GM23338 (cell line): ENCODE results near the gene LRP1B. TPM values are rescaled to one million over a fixed set of nuclear protein-coding genes. Genes with fewer than 3 reads are reported as not detected.

Experiments used
- ATAC-seq: fragments of 200-7000 bp; cut with Tn5 transposase; 3 replicates; pipeline ENCODE4 v1.9.1; 2020
- DNase-seq: peaks from one replicate; pipeline ENCODE4 v3.0.0-alpha.2; 2015; ENCODE audit warnings: low spot score
- H2AFZ ChIP-seq: fragments of 200-600 bp; sonication (generic); 2 replicates; pipeline ENCODE4 v1.8.0; 2016; ENCODE audit warnings: antibody characterized with exemption, mild to moderate bottlenecking, moderate library complexity
- H3F3A ChIP-seq: fragments of 200-600 bp; sonication (generic); replicated peaks from 2 replicates; pipeline ENCODE4 v1.8.0; 2017; ENCODE audit warnings: antibody characterized with exemption, mixed run types, low read depth
- H3K27ac ChIP-seq: fragments of 200-600 bp; sonication (generic); 2 replicates; pipeline ENCODE4 v1.6.1; 2016; ENCODE audit warnings: low read depth
- H3K27me3 ChIP-seq: fragments of 200-600 bp; sonication (generic); 2 replicates; pipeline ENCODE4 v1.8.0; 2016; ENCODE audit warnings: mild to moderate bottlenecking, mixed run types, moderate library complexity; ENCODE audit not compliant: insufficient read depth
- H3K36me3 ChIP-seq: fragments of 200-600 bp; sonication (generic); 2 replicates; pipeline ENCODE4 v1.8.0; 2016; ENCODE audit warnings: mild to moderate bottlenecking; ENCODE audit not compliant: insufficient read depth
- H3K4me1 ChIP-seq: fragments of 200-600 bp; sonication (generic); 2 replicates; pipeline ENCODE4 v1.8.0; 2016; ENCODE audit warnings: mild to moderate bottlenecking, moderate library complexity; ENCODE audit not compliant: insufficient read depth
- H3K4me2 ChIP-seq: fragments of 200-600 bp; sonication (generic); 2 replicates; pipeline ENCODE4 v1.7.1; 2017; ENCODE audit warnings: mixed run types
- H3K4me3 ChIP-seq: fragments of 200-600 bp; sonication (generic); 2 replicates; pipeline ENCODE4 v1.6.1; 2016; ENCODE audit warnings: mixed run types
- H3K79me2 ChIP-seq: fragments of 200-600 bp; sonication (generic); replicated peaks from 2 replicates; pipeline ENCODE4 v1.8.0; 2017; ENCODE audit warnings: mild to moderate bottlenecking; ENCODE audit not compliant: insufficient read depth
- H3K9me2 ChIP-seq: fragments of 200-600 bp; sonication (generic); 2 replicates; pipeline ENCODE4 v1.8.0; 2017; ENCODE audit not compliant: insufficient read depth
- H4K20me1 ChIP-seq: fragments of 200-600 bp; sonication (generic); replicated peaks from 2 replicates; pipeline ENCODE4 v1.8.0; 2017; ENCODE audit warnings: mild to moderate bottlenecking; ENCODE audit not compliant: insufficient read depth
- H3K27ac Mint-ChIP-seq: 2 replicates; pipeline ENCODE4 v1.8.0; 2020; ENCODE audit warnings: inconsistent platforms, mild to moderate bottlenecking, moderate library complexity, mixed read lengths
- H3K27me3 Mint-ChIP-seq: 3 replicates; pipeline ENCODE4 v1.8.0; 2022; ENCODE audit warnings: low read depth, mild to moderate bottlenecking, moderate library complexity, mixed read lengths, inconsistent platforms; ENCODE audit not compliant: insufficient read depth, poor library complexity
- H3K36me3 Mint-ChIP-seq: 3 replicates; pipeline ENCODE4 v1.8.0; 2021; ENCODE audit warnings: low read depth, mild to moderate bottlenecking, inconsistent platforms, moderate library complexity, mixed read lengths
- H3K4me1 Mint-ChIP-seq: 3 replicates; pipeline ENCODE4 v1.8.0; 2020; ENCODE audit warnings: mild to moderate bottlenecking, inconsistent platforms, mixed read lengths
- H3K4me3 Mint-ChIP-seq: 3 replicates; pipeline ENCODE4 v1.8.0; 2021; ENCODE audit warnings: moderate library complexity, mild to moderate bottlenecking, inconsistent platforms, mixed read lengths
- H3K9me3 Mint-ChIP-seq: 3 replicates; pipeline ENCODE4 v1.8.0; 2020; ENCODE audit warnings: moderate library complexity, mild to moderate bottlenecking, inconsistent platforms, mixed read lengths
- CREB1 ChIP-seq: fragments of 250-450 bp; sonication (Bioruptor Pico); IDR thresholded peaks from 2 replicates; pipeline ENCODE4 v1.5.0; 2020; ENCODE audit warnings: low read depth, mild to moderate bottlenecking, moderate library complexity
- ETS1 ChIP-seq: IDR thresholded peaks from 2 replicates; pipeline ENCODE4 v1.6.1; 2016; ENCODE audit warnings: antibody characterized with exemption
- EZH2 ChIP-seq: fragments of 200-600 bp; sonication (generic); IDR thresholded peaks from one replicate; pipeline ENCODE4 v1.8.0; 2017; ENCODE audit warnings: antibody characterized with exemption, mild to moderate bottlenecking, low read depth; ENCODE audit not compliant: unreplicated experiment
- EZH2phosphoT487 ChIP-seq: fragments of 200-600 bp; sonication (generic); IDR thresholded peaks from one replicate; pipeline ENCODE4 v1.8.1; 2018; ENCODE audit warnings: antibody characterized with exemption; ENCODE audit not compliant: unreplicated experiment
- JUNB ChIP-seq: IDR thresholded peaks from one replicate; pipeline ENCODE4 v1.6.1; 2016; ENCODE audit warnings: antibody characterized with exemption; ENCODE audit not compliant: unreplicated experiment
- NANOG ChIP-seq: IDR thresholded peaks from 2 replicates; pipeline ENCODE4 v1.6.1; 2016; ENCODE audit warnings: antibody characterized with exemption, borderline replicate concordance
- POLR2AphosphoS5 ChIP-seq: IDR thresholded peaks from 2 replicates; pipeline ENCODE4 v1.6.1; 2016; ENCODE audit warnings: antibody characterized with exemption, low read depth
- STAT1 ChIP-seq: IDR thresholded peaks from one replicate; pipeline ENCODE4 v1.6.1; 2016; ENCODE audit warnings: antibody characterized with exemption; ENCODE audit not compliant: unreplicated experiment
- ZNF114 ChIP-seq: fragments of 250-450 bp; sonication (Bioruptor Pico); IDR thresholded peaks from 2 replicates; pipeline ENCODE4 v1.5.0; 2020; ENCODE audit warnings: mild to moderate bottlenecking, moderate library complexity
- ZNF331 ChIP-seq: fragments of 250-450 bp; sonication (Bioruptor Pico); IDR thresholded peaks from 2 replicates; pipeline ENCODE4 v1.5.0; 2020; ENCODE audit warnings: low read depth, mild to moderate bottlenecking, moderate library complexity
- ZNF462 ChIP-seq: fragments of 250-450 bp; sonication (Bioruptor Pico); IDR thresholded peaks from 2 replicates; pipeline ENCODE4 v1.5.0; 2020; ENCODE audit warnings: mild to moderate bottlenecking, moderate library complexity
- polyA plus RNA-seq: library from polyadenylated mRNA; unstranded; fragments of >200 nt; fragmentation: Nextera tagmentation; extraction: Ambion mirVana; gene quantifications from 2 replicates; pipeline ENCODE4 v1.2.1, GENCODE V29; 2016
- total RNA-seq: library from RNA; depleted of rRNA; stranded (reverse); fragments of >200 nt; shearing (Covaris generic); gene quantifications from 2 replicates; pipeline ENCODE4 v1.2.3, GENCODE V29; 2014
- TF ChIP-seq, protein P1 (sequence below), 2 experiments: fragments of 200-600 bp in 1 of 2; sonication (generic) in 1 of 2; conservative IDR thresholded peaks; 2 replicates each; pipeline versions ENCODE4 v1.5.1 to v1.6.1; 2016 to 2017; ENCODE audit warnings: antibody characterized with exemption in 2 of 2, low read depth in 2 of 2, mild to moderate bottlenecking in 2 of 2, moderate library complexity in 1 of 2
- TF ChIP-seq, protein P2 (sequence below): IDR thresholded peaks from one replicate; pipeline ENCODE4 v1.6.1; 2018; ENCODE audit warnings: antibody characterized with exemption; ENCODE audit not compliant: unreplicated experiment

The LRP1B gene
- total and polyA plus RNA-seq, 2 experiments from 2014 or later, result 0.15 to 0.97 TPM

DNA sequence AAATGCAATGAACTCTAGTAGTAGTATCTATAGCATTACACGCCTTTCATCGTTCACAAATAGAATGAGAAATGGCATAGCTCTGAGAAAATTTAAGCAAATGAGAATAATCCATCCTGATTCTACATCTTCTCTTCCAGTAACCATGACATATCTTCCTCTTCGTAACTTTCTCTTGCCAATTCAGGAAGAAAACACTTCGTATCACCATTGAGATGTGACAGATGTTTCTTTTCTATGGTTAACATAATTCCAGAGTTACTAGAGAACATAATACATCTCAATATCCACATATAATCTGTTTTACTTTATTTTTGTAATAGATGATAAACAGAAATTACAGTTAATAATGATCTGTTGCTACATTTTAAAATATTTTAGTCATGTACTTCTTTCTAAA lies 1527.4 kb downstream of the LRP1B start:
- no peaks in the 10 kb centered on the region for H3K27me3 ChIP-seq
- no peak for ATAC-seq

More for the DNA sequence above, 1527.4 kb downstream of the LRP1B start:
- no peak overlapping the region for H3K27ac ChIP-seq
- DNase-seq, result no peak
- Mint-ChIP-seq H3K27me3 (no peaks in the 10 kb centered on the region), H3K9me3 (no peaks in the 10 kb centered on the region), H3K36me3 (no peaks in the 10 kb centered on the region), H3K27ac (no peak overlapping the region), H3K4me3 (no peak overlapping the region), H3K4me1 (no peaks in the 10 kb centered on the region)
- no peaks in the 10 kb centered on the region for H3K36me3 ChIP-seq
- H3K79me2 ChIP-seq, result no peaks in the 10 kb centered on the region
- no peaks in the 10 kb centered on the region for H4K20me1 ChIP-seq
- no peaks in the 10 kb centered on the region for H3F3A ChIP-seq
- H2AFZ ChIP-seq, result no peak overlapping the region
- no peak overlapping the region for H3K4me3 ChIP-seq
- H3K4me2 ChIP-seq, result no peak overlapping the region
- TF ChIP-seq, protein P1, sequence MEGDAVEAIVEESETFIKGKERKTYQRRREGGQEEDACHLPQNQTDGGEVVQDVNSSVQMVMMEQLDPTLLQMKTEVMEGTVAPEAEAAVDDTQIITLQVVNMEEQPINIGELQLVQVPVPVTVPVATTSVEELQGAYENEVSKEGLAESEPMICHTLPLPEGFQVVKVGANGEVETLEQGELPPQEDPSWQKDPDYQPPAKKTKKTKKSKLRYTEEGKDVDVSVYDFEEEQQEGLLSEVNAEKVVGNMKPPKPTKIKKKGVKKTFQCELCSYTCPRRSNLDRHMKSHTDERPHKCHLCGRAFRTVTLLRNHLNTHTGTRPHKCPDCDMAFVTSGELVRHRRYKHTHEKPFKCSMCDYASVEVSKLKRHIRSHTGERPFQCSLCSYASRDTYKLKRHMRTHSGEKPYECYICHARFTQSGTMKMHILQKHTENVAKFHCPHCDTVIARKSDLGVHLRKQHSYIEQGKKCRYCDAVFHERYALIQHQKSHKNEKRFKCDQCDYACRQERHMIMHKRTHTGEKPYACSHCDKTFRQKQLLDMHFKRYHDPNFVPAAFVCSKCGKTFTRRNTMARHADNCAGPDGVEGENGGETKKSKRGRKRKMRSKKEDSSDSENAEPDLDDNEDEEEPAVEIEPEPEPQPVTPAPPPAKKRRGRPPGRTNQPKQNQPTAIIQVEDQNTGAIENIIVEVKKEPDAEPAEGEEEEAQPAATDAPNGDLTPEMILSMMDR (conservative IDR thresholded peaks at IDR 0.05; ENCODE audit: low read depth in 2 of 2), result no peak
- TF ChIP-seq ZNF114 (CRISPR knock-in tag), result no peak
- no peak for TF ChIP-seq NANOG
- TF ChIP-seq JUNB, result no peak
- no peak for TF ChIP-seq ZNF331
- no peak for TF ChIP-seq CREB1 (CRISPR knock-in tag)
- no peak for TF ChIP-seq EZH2phosphoT487
- no peak for TF ChIP-seq ETS1
- no peak for TF ChIP-seq ZNF462
- no peak for TF ChIP-seq POLR2AphosphoS5
- TF ChIP-seq EZH2, result no peak
- TF ChIP-seq, protein P2, sequence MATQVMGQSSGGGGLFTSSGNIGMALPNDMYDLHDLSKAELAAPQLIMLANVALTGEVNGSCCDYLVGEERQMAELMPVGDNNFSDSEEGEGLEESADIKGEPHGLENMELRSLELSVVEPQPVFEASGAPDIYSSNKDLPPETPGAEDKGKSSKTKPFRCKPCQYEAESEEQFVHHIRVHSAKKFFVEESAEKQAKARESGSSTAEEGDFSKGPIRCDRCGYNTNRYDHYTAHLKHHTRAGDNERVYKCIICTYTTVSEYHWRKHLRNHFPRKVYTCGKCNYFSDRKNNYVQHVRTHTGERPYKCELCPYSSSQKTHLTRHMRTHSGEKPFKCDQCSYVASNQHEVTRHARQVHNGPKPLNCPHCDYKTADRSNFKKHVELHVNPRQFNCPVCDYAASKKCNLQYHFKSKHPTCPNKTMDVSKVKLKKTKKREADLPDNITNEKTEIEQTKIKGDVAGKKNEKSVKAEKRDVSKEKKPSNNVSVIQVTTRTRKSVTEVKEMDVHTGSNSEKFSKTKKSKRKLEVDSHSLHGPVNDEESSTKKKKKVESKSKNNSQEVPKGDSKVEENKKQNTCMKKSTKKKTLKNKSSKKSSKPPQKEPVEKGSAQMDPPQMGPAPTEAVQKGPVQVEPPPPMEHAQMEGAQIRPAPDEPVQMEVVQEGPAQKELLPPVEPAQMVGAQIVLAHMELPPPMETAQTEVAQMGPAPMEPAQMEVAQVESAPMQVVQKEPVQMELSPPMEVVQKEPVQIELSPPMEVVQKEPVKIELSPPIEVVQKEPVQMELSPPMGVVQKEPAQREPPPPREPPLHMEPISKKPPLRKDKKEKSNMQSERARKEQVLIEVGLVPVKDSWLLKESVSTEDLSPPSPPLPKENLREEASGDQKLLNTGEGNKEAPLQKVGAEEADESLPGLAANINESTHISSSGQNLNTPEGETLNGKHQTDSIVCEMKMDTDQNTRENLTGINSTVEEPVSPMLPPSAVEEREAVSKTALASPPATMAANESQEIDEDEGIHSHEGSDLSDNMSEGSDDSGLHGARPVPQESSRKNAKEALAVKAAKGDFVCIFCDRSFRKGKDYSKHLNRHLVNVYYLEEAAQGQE, result no peak
- no peak for TF ChIP-seq STAT1
- H3K4me1 ChIP-seq, result no peaks in the 10 kb centered on the region
- no peaks in the 10 kb centered on the region for H3K9me2 ChIP-seq
